Endothelial cell of umbilical vein (primary cell): Measurements from ENCODE around the gene CYP11A1.

Source experiments
- EZH2 ChIP-seq: IDR thresholded peaks from 2 replicates; pipeline ENCODE4 v1.6.1; 2012; ENCODE audit warnings: borderline replicate concordance, low read depth, mild to moderate bottlenecking, moderate library complexity, low read length, inconsistent platforms; ENCODE audit not compliant: severe bottlenecking
- FOS ChIP-seq: IDR thresholded peaks from 2 replicates; pipeline ENCODE4 v1.6.1; 2011; ENCODE audit warnings: mild to moderate bottlenecking, low read length, moderate library complexity, borderline replicate concordance; ENCODE audit not compliant: insufficient read depth
- JUN ChIP-seq: IDR thresholded peaks from 2 replicates; pipeline ENCODE4 v1.6.1; 2011; ENCODE audit warnings: borderline replicate concordance, low read depth; ENCODE audit not compliant: insufficient read length, insufficient read depth
- MAX ChIP-seq: IDR thresholded peaks from 2 replicates; pipeline ENCODE4 v1.6.1; 2011; ENCODE audit not compliant: insufficient read depth, insufficient read length
- MYC ChIP-seq: IDR thresholded peaks from one replicate; pipeline ENCODE4 v1.6.1; 2011; ENCODE audit warnings: mild to moderate bottlenecking, low read depth, low read length
- POLR2A ChIP-seq: IDR thresholded peaks from 2 replicates; pipeline ENCODE4 v1.6.1; 2012; ENCODE audit warnings: low read depth, mild to moderate bottlenecking, control low read depth, low read length
- POLR2AphosphoS5 ChIP-seq: IDR thresholded peaks from 2 replicates; pipeline ENCODE4 v1.6.1; 2012; ENCODE audit warnings: low read depth, mild to moderate bottlenecking, control low read depth, low read length, moderate library complexity; ENCODE audit not compliant: insufficient read depth
- TF ChIP-seq, protein P1 (sequence below), 2 donors: IDR thresholded peaks; 1 replicate in 1 of 2; 2 replicates in 1 of 2; pipeline ENCODE4 v1.5.1; 2011; ENCODE audit warnings: low read length in 2 of 2, mild to moderate bottlenecking in 2 of 2, moderate library complexity in 2 of 2, control low read depth in 1 of 2, inconsistent platforms in 1 of 2, low read depth in 1 of 2; ENCODE audit not compliant: insufficient read depth in 1 of 2; ENCODE audit errors: extremely low read depth in 1 of 2

DNA sequence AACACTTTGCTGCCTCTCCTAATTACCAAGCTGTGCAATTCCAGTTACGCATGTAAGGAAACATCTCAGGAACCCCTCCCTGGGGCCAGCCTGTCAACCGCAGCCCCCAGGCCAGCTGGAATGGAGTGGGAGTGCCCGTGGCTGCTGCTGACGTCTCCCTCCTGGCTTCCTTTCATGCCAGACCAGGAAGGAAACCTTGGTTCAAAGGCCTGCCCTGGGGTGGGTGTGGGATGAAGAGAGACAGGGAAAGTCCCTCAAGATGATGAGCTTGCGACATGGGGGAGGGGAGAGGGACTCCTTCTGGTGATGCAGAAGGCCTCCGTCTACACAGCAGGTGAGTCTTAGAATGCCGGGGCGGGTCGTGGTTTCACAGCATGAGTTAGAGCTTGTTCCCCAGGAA lies 11.4 kb upstream of the CYP11A1 start:
- TF ChIP-seq JUN, result no peak
- TF ChIP-seq, protein P1, sequence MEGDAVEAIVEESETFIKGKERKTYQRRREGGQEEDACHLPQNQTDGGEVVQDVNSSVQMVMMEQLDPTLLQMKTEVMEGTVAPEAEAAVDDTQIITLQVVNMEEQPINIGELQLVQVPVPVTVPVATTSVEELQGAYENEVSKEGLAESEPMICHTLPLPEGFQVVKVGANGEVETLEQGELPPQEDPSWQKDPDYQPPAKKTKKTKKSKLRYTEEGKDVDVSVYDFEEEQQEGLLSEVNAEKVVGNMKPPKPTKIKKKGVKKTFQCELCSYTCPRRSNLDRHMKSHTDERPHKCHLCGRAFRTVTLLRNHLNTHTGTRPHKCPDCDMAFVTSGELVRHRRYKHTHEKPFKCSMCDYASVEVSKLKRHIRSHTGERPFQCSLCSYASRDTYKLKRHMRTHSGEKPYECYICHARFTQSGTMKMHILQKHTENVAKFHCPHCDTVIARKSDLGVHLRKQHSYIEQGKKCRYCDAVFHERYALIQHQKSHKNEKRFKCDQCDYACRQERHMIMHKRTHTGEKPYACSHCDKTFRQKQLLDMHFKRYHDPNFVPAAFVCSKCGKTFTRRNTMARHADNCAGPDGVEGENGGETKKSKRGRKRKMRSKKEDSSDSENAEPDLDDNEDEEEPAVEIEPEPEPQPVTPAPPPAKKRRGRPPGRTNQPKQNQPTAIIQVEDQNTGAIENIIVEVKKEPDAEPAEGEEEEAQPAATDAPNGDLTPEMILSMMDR (IDR thresholded peaks at IDR 0.05; ENCODE audit: extremely low read depth in 1 of 2, insufficient read depth in 1 of 2, low read depth in 1 of 2, low read length in 2 of 2), result no peak
- TF ChIP-seq POLR2A, result no peak
- no peak for TF ChIP-seq MYC
- TF ChIP-seq EZH2, result no peak
- no peak for TF ChIP-seq MAX
- no peak for TF ChIP-seq POLR2AphosphoS5
- TF ChIP-seq FOS, result no peak
